HL-60 (cell line): ENCODE results near the gene HSPA12A.

Experiments
- DNase-seq, 2 experiments: peaks; one replicate each; pipeline ENCODE4 v3.0.0-alpha.2; 2010 to 2020; ENCODE audit warnings: low read depth in 1 of 2, low spot score in 1 of 2
- H3K27ac ChIP-seq: fragments of 250-450 bp; sonication (Bioruptor Pico); replicated peaks from 2 replicates; pipeline ENCODE4 v1.5.1; 2020; ENCODE audit warnings: mild to moderate bottlenecking, moderate library complexity
- H3K27me3 ChIP-seq: fragments of 250-450 bp; sonication (Bioruptor Pico); 2 replicates; pipeline ENCODE4 v1.5.1; 2021; ENCODE audit warnings: mild to moderate bottlenecking, moderate library complexity; ENCODE audit not compliant: insufficient read depth, poor library complexity, severe bottlenecking
- H3K4me3 ChIP-seq: replicated peaks from 2 replicates; pipeline ENCODE4 v1.5.1; 2011; ENCODE audit warnings: mild to moderate bottlenecking, control low read depth, low read length; ENCODE audit not compliant: insufficient read depth
- GABPA ChIP-seq: IDR thresholded peaks from 2 replicates; pipeline ENCODE4 v1.6.1; 2012; ENCODE audit warnings: low read depth
- POLR2AphosphoS5 ChIP-seq: IDR thresholded peaks from 2 replicates; pipeline ENCODE4 v1.6.1; 2012; ENCODE audit warnings: low read depth
- SPI1 ChIP-seq: IDR thresholded peaks from 2 replicates; pipeline ENCODE4 v1.6.1; 2012; ENCODE audit warnings: low read depth, mild to moderate bottlenecking, borderline replicate concordance
- TF ChIP-seq, protein P1 (sequence below): IDR thresholded peaks from one replicate; pipeline ENCODE4 v1.5.1; 2011; ENCODE audit warnings: low read length, control low read depth, inconsistent platforms; ENCODE audit not compliant: insufficient read depth
- TF ChIP-seq, protein P2 (sequence below): IDR thresholded peaks from 2 replicates; pipeline ENCODE4 v1.6.1; 2012; ENCODE audit warnings: low read depth; ENCODE audit not compliant: insufficient replicate concordance

Gene HSPA12A

DNA sequence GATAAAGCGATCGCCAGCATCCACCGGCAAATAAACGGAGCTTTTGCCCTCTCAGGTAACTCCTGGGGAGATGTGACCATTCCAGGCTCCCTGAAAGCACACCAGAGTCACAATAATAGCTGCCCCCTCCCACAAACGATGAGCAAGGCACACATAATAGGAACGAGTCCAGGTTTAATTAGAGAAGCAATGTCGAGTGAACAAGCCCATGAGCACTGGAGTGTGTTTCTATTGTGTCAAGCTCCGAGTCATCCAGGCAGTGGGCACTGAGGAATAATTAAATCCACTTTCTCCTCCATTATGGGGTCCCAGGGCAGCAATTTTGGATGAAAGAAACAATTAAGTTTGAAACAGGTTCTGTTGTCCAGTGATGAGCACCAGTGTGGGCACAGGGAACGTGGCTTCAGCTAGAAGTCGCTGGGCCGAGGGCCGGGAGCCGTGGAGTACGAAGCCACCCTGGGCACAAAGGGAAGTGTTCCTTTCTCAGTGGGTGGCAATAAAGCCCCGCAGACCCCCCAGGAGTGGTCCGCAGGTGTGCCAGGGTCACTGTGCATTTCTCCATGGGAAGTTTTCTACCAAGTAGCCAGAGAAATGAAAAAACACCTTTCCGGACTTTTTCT is 109.7 kb downstream of the HSPA12A start:
- no peak overlapping the region for H3K4me3 ChIP-seq
- no peaks in the 10 kb centered on the region for H3K27me3 ChIP-seq
- no peak for DNase-seq
- no peak overlapping the region for H3K27ac ChIP-seq
- TF ChIP-seq, protein P1, sequence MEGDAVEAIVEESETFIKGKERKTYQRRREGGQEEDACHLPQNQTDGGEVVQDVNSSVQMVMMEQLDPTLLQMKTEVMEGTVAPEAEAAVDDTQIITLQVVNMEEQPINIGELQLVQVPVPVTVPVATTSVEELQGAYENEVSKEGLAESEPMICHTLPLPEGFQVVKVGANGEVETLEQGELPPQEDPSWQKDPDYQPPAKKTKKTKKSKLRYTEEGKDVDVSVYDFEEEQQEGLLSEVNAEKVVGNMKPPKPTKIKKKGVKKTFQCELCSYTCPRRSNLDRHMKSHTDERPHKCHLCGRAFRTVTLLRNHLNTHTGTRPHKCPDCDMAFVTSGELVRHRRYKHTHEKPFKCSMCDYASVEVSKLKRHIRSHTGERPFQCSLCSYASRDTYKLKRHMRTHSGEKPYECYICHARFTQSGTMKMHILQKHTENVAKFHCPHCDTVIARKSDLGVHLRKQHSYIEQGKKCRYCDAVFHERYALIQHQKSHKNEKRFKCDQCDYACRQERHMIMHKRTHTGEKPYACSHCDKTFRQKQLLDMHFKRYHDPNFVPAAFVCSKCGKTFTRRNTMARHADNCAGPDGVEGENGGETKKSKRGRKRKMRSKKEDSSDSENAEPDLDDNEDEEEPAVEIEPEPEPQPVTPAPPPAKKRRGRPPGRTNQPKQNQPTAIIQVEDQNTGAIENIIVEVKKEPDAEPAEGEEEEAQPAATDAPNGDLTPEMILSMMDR = no peak
- TF ChIP-seq POLR2AphosphoS5 (no peak), GABPA (no peak), SPI1 (no peak)
- TF ChIP-seq, protein P2, sequence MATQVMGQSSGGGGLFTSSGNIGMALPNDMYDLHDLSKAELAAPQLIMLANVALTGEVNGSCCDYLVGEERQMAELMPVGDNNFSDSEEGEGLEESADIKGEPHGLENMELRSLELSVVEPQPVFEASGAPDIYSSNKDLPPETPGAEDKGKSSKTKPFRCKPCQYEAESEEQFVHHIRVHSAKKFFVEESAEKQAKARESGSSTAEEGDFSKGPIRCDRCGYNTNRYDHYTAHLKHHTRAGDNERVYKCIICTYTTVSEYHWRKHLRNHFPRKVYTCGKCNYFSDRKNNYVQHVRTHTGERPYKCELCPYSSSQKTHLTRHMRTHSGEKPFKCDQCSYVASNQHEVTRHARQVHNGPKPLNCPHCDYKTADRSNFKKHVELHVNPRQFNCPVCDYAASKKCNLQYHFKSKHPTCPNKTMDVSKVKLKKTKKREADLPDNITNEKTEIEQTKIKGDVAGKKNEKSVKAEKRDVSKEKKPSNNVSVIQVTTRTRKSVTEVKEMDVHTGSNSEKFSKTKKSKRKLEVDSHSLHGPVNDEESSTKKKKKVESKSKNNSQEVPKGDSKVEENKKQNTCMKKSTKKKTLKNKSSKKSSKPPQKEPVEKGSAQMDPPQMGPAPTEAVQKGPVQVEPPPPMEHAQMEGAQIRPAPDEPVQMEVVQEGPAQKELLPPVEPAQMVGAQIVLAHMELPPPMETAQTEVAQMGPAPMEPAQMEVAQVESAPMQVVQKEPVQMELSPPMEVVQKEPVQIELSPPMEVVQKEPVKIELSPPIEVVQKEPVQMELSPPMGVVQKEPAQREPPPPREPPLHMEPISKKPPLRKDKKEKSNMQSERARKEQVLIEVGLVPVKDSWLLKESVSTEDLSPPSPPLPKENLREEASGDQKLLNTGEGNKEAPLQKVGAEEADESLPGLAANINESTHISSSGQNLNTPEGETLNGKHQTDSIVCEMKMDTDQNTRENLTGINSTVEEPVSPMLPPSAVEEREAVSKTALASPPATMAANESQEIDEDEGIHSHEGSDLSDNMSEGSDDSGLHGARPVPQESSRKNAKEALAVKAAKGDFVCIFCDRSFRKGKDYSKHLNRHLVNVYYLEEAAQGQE = no peak

DNA sequence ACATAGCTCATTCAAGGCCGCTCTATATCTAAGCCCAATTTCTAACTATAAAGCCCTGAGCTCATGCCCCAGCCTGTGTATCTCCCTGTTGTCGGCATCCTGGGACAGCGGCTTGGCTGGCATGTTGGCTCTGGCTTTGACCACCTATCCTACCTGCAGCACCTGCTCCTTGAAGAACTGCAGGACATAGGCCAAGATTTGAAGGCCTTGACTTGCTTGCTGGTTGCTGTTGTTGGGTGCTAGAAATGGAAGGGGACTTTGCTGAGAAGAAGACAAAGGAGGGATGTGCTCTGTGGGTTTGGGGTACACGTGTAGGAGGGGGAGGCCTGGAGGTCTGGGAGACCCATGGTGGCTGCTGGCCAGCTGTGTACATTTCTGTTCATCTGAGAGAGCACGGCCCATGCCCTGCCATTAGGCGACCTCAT is 110.5 kb downstream of the HSPA12A start:
- H3K27ac ChIP-seq = no peak overlapping the region
- H3K27me3 ChIP-seq = no peaks in the 10 kb centered on the region
- DNase-seq = no peak
- TF ChIP-seq, protein P2 = no peak
- no peak for TF ChIP-seq POLR2AphosphoS5
- no peak for TF ChIP-seq SPI1
- TF ChIP-seq, protein P1 = no peak
- no peak for TF ChIP-seq GABPA
- no peak overlapping the region for H3K4me3 ChIP-seq

DNA sequence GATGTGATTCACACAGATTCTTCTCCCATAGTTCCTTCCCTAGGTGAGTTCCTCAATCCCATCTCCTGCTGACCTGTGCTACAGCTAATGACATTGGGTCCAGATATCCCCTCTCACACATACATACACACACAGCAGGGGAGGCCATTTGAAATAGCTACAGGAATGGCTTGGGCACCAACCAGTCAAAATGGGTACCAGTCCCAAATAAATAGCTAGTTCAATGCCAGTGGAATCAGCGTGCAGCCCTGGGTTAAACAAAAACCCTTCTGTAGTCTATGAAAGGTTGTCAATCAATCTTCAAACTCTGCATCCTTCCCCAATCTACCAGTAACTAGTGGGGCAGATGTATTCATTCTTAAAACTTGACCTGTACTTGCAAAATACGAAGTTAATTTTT is 112.3 kb downstream of the HSPA12A start:
- H3K4me3 ChIP-seq = no peak overlapping the region
- TF ChIP-seq GABPA = no peak
- no peak for TF ChIP-seq SPI1
- TF ChIP-seq, protein P2 = no peak
- TF ChIP-seq, protein P1 = no peak
- no peak for TF ChIP-seq POLR2AphosphoS5
- H3K27ac ChIP-seq = no peak overlapping the region
- H3K27me3 ChIP-seq = no peaks in the 10 kb centered on the region
- no peak for DNase-seq
